ENCODE data around the gene AGAP1. TPM values are rescaled to one million over a fixed set of nuclear protein-coding genes. Genes with fewer than 3 reads are reported as not detected.

The AGAP1 gene
- total RNA-seq, 1 donor from 2014 or later = 43.9 TPM

DNA sequence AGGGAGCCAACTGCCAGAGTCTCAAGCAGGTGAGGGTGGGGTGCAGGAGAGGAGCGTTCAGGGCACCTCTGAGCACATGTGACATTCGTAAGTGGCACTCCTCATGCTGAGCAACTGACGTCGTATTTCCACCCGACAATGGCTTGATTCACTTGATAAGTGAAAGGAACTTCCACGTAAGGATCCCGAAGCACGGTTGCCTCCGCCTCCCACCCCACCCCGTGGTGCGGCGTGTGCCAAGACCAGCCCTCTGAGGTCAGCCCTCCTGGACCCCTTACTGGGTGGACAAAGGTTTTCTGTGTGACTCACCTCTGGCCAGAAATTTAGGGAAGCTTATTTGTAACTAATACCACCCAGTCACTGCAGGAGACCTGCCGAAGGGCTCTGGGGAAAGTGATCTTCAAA, 59.9 kb downstream of the AGAP1 start:
- Mint-ChIP-seq H3K4me1 (ENCODE audit: unreplicated experiment) (peaks cover 10% of the 10 kb centered on the region), H3K27ac (ENCODE audit: unreplicated experiment) (no peak overlapping the region), H3K4me3 (ENCODE audit: unreplicated experiment) (no peak overlapping the region), H3K9me3 (ENCODE audit: unreplicated experiment) (no peaks in the 10 kb centered on the region), H3K36me3 (ENCODE audit: low read depth, unreplicated experiment) (no peaks in the 10 kb centered on the region), H3K27me3 (ENCODE audit: unreplicated experiment) (peaks cover 2% of the 10 kb centered on the region)
- TF ChIP-seq, protein P1, sequence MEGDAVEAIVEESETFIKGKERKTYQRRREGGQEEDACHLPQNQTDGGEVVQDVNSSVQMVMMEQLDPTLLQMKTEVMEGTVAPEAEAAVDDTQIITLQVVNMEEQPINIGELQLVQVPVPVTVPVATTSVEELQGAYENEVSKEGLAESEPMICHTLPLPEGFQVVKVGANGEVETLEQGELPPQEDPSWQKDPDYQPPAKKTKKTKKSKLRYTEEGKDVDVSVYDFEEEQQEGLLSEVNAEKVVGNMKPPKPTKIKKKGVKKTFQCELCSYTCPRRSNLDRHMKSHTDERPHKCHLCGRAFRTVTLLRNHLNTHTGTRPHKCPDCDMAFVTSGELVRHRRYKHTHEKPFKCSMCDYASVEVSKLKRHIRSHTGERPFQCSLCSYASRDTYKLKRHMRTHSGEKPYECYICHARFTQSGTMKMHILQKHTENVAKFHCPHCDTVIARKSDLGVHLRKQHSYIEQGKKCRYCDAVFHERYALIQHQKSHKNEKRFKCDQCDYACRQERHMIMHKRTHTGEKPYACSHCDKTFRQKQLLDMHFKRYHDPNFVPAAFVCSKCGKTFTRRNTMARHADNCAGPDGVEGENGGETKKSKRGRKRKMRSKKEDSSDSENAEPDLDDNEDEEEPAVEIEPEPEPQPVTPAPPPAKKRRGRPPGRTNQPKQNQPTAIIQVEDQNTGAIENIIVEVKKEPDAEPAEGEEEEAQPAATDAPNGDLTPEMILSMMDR (IDR thresholded peaks at IDR 0.05; ENCODE audit: unreplicated experiment) = no peak
- no peak for DNase-seq (ENCODE audit: low spot score)

GRCh38 chr2:235554385-235554784, 60.5 kb downstream of the AGAP1 start:
- Mint-ChIP-seq H3K9me3 (ENCODE audit: unreplicated experiment) (no peaks in the 10 kb centered on the region), H3K27me3 (ENCODE audit: unreplicated experiment) (peaks cover 2% of the 10 kb centered on the region), H3K27ac (ENCODE audit: unreplicated experiment) (no peak overlapping the region), H3K4me3 (ENCODE audit: unreplicated experiment) (no peak overlapping the region), H3K4me1 (ENCODE audit: unreplicated experiment) (peaks cover 10% of the 10 kb centered on the region), H3K36me3 (ENCODE audit: low read depth, unreplicated experiment) (no peaks in the 10 kb centered on the region)
- no peak for DNase-seq (ENCODE audit: low spot score)
- TF ChIP-seq, protein P1 (IDR thresholded peaks at IDR 0.05; ENCODE audit: unreplicated experiment) = no peak

DNA sequence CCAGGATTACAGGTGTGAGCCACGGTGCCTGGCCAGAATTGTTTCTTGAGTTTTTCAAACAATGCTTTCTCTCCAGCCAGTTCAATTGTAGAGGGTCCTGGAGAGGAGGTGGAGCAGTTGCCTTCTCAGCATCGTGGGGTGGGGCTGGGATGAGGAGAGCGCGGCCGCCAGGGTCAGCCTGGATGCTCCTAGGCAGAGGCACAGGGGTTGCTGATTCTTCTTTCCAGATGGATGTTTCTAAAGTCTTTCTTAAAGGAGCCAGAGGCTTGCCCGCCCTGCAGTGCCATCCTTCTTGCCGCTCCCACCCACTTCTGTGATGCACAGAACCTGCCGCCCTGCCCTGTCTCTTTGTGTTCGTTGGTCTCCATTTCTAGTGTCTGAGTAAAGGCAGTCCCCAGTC, 61.1 kb downstream of the AGAP1 start:
- TF ChIP-seq, protein P1 (IDR thresholded peaks at IDR 0.05; ENCODE audit: unreplicated experiment) = no peak
- H3K4me1 Mint-ChIP-seq (ENCODE audit: unreplicated experiment) = peaks cover 10% of the 10 kb centered on the region
- H3K36me3 Mint-ChIP-seq (ENCODE audit: low read depth, unreplicated experiment) = no peaks in the 10 kb centered on the region
- no peak for DNase-seq (ENCODE audit: low spot score)
- peaks cover 2% of the 10 kb centered on the region for H3K27me3 Mint-ChIP-seq (ENCODE audit: unreplicated experiment)
- H3K9me3 Mint-ChIP-seq (ENCODE audit: unreplicated experiment) = no peaks in the 10 kb centered on the region
- no peak overlapping the region for H3K4me3 Mint-ChIP-seq (ENCODE audit: unreplicated experiment)
- no peak overlapping the region for H3K27ac Mint-ChIP-seq (ENCODE audit: unreplicated experiment)

- TF ChIP-seq, protein P1 (IDR thresholded peaks at IDR 0.05; ENCODE audit: unreplicated experiment) = no peak
- no peak for DNase-seq (ENCODE audit: low spot score)
- H3K27ac Mint-ChIP-seq (ENCODE audit: unreplicated experiment) = no peak overlapping the region
- H3K9me3 Mint-ChIP-seq (ENCODE audit: unreplicated experiment) = no peaks in the 10 kb centered on the region
- peaks cover 10% of the 10 kb centered on the region for H3K4me1 Mint-ChIP-seq (ENCODE audit: unreplicated experiment)
- H3K4me3 Mint-ChIP-seq (ENCODE audit: unreplicated experiment) = no peak overlapping the region
- H3K36me3 Mint-ChIP-seq (ENCODE audit: low read depth, unreplicated experiment) = no peaks in the 10 kb centered on the region
- peaks cover 2% of the 10 kb centered on the region for H3K27me3 Mint-ChIP-seq (ENCODE audit: unreplicated experiment)
These were observed 61.5 kb downstream of the AGAP1 start for GRCh38 chr2:235555371-235555770.

DNA sequence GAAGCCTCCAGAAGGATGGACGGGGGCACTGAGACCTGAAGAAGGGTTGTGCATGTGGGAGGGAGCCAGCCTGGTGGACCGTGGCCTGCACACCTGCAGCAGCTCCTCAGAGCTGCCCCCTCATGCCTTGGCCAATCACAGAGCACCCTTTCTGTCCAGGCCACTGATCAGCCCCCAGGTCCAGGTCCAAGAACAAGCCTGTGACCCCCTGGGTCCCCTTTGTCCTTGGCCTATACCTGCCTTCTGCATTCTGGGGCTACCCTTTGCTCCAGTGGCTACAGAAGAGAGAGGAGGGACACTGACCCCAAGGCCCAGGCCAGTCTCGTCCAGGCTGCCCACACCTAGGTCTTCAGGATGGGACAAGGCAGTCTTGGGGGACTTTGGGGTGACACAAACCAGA, 62.2 kb downstream of the AGAP1 start:
- Mint-ChIP-seq H3K27ac (ENCODE audit: unreplicated experiment) (no peak overlapping the region), H3K9me3 (ENCODE audit: unreplicated experiment) (no peaks in the 10 kb centered on the region), H3K36me3 (ENCODE audit: low read depth, unreplicated experiment) (no peaks in the 10 kb centered on the region), H3K4me1 (ENCODE audit: unreplicated experiment) (peaks cover 10% of the 10 kb centered on the region), H3K4me3 (ENCODE audit: unreplicated experiment) (no peak overlapping the region), H3K27me3 (ENCODE audit: unreplicated experiment) (peaks cover 2% of the 10 kb centered on the region)
- no peak for DNase-seq (ENCODE audit: low spot score)
- TF ChIP-seq, protein P1 (IDR thresholded peaks at IDR 0.05; ENCODE audit: unreplicated experiment) = no peak
